Measurements from ENCODE around the gene ZNF667. TPM values are rescaled to one million over a fixed set of nuclear protein-coding genes. Genes with fewer than 3 reads are reported as not detected.

Gene ZNF667
- total RNA-seq, 4 donors from 2014 or later: 0.75 to 6.4 (median 1.0) TPM

DNA sequence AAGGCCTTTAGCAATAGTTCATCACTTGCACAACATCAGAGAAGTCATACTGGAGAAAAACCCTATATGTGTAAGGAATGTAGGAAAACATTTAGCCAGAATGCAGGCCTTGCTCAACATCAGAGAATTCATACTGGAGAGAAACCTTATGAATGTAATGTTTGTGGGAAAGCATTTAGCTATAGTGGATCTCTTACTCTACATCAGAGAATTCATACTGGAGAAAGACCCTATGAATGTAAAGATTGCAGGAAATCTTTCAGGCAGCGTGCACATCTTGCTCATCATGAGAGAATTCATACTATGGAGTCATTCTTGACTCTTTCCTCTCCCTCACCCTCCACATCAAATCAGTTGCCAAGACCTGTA is 53.2 kb downstream of the ZNF667 start:
- TF ChIP-seq POLR2A (IDR thresholded peaks at IDR 0.05) (no peak), EP300 (IDR thresholded peaks at IDR 0.05; ENCODE audit: low read depth) (no peak), POLR2AphosphoS5 (IDR thresholded peaks at IDR 0.05) (no peak)
- TF ChIP-seq, protein P1, sequence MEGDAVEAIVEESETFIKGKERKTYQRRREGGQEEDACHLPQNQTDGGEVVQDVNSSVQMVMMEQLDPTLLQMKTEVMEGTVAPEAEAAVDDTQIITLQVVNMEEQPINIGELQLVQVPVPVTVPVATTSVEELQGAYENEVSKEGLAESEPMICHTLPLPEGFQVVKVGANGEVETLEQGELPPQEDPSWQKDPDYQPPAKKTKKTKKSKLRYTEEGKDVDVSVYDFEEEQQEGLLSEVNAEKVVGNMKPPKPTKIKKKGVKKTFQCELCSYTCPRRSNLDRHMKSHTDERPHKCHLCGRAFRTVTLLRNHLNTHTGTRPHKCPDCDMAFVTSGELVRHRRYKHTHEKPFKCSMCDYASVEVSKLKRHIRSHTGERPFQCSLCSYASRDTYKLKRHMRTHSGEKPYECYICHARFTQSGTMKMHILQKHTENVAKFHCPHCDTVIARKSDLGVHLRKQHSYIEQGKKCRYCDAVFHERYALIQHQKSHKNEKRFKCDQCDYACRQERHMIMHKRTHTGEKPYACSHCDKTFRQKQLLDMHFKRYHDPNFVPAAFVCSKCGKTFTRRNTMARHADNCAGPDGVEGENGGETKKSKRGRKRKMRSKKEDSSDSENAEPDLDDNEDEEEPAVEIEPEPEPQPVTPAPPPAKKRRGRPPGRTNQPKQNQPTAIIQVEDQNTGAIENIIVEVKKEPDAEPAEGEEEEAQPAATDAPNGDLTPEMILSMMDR (IDR thresholded peaks at IDR 0.05): no peak
- 96 to 100% methylated on average over 1 of the region's 1 CpG for WGBS, 2 donors (ENCODE audit: low coverage in 1 of 2)
- Histone ChIP-seq H3K36me3 (peaks cover 0 to 55% (median 27%) of the 10 kb centered on the region in 4 donors), H3K27me3 (no peaks in the 10 kb centered on the region), H3K4me1 (no peaks in the 10 kb centered on the region), H3K4me3 (no peak overlapping the region), H3K9me3 (peaks cover 95 to 100% of the 10 kb centered on the region in 2 donors), H3K27ac (no peak overlapping the region)
- intact Hi-C loops (cut with DNase I; ENCODE audit: low total_unique reads) (no loop called here), in situ Hi-C loops (cut with MboI; ENCODE audit: low pct_ligation_motif_present in 1 of 4, low pct_unique_long_range_greater_than_20kb in 1 of 4, low sequenced_read_pairs in 3 of 4) (no loop called here)
- no peak for DNase-seq

DNA sequence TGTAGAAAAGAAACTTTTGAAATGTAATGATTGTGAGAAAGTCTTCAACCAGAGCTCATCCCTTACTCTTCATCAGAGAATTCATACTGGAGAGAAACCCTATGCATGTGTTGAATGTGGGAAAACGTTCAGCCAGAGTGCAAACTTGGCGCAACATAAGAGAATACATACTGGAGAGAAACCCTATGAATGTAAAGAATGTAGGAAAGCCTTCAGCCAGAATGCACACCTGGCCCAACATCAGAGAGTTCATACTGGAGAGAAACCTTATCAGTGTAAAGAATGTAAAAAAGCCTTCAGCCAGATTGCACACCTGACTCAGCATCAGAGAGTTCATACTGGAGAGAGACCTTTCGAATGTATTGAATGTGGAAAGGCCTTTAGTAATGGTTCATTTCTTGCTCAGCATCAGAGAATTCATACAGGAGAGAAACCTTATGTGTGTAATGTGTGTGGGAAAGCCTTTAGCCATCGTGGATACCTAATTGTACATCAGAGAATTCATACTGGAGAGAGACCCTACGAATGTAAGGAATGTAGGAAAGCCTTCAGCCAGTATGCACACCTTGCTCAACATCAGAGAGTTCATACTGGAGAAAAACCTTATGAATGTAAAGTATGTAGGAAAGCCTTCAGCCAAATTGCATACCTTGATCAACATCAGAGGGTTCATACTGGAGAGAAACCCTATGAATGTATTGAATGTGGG is 53.7 kb downstream of the ZNF667 start:
- no peak for DNase-seq
- WGBS, 2 donors (ENCODE audit: low coverage in 1 of 2): 86 to 91% methylated on average over 5 of the region's 5 CpGs
- peaks cover 95 to 100% of the 10 kb centered on the region in 2 donors for H3K9me3 ChIP-seq
- no peaks in the 10 kb centered on the region for H3K4me1 ChIP-seq
- intact Hi-C loops (cut with DNase I; ENCODE audit: low total_unique reads): no loop called here
- H3K27ac ChIP-seq: no peak overlapping the region
- TF ChIP-seq POLR2AphosphoS5 (IDR thresholded peaks at IDR 0.05): no peak
- no peak for TF ChIP-seq EP300 (IDR thresholded peaks at IDR 0.05; ENCODE audit: low read depth)
- no peak for TF ChIP-seq POLR2A (IDR thresholded peaks at IDR 0.05)
- TF ChIP-seq, protein P1 (IDR thresholded peaks at IDR 0.05): no peak
- peaks cover 0 to 59% (median 30%) of the 10 kb centered on the region in 4 donors for H3K36me3 ChIP-seq
- in situ Hi-C loops (cut with MboI; ENCODE audit: low pct_ligation_motif_present in 1 of 4, low pct_unique_long_range_greater_than_20kb in 1 of 4, low sequenced_read_pairs in 3 of 4): no loop called here
- H3K4me3 ChIP-seq: no peak overlapping the region
- no peaks in the 10 kb centered on the region for H3K27me3 ChIP-seq

GRCh38 chr19:56405062-56405461 is 72.1 kb downstream of the ZNF667 start:
- in situ Hi-C loops (cut with MboI; ENCODE audit: low pct_ligation_motif_present in 1 of 4, low pct_unique_long_range_greater_than_20kb in 1 of 4, low sequenced_read_pairs in 3 of 4) (no loop called here), intact Hi-C loops (cut with DNase I; ENCODE audit: low total_unique reads) (no loop called here)
- no peaks in the 10 kb centered on the region for H3K27me3 ChIP-seq
- no peak overlapping the region for H3K27ac ChIP-seq
- 95 to 100% methylated on average over 4 of the region's 4 CpGs for WGBS, 2 donors (ENCODE audit: low coverage in 1 of 2)
- no peak for DNase-seq
- peaks cover 4 to 11% (median 6%) of the 10 kb centered on the region in 4 donors for H3K4me1 ChIP-seq
- H3K36me3 ChIP-seq: peaks cover 2 to 35% (median 13%) of the 10 kb centered on the region in 4 donors
- TF ChIP-seq POLR2AphosphoS5 (IDR thresholded peaks at IDR 0.05) (no peak), EP300 (IDR thresholded peaks at IDR 0.05; ENCODE audit: low read depth) (no peak), POLR2A (IDR thresholded peaks at IDR 0.05) (no peak)
- TF ChIP-seq, protein P1 (IDR thresholded peaks at IDR 0.05): no peak
- H3K9me3 ChIP-seq: peaks cover 48 to 54% of the 10 kb centered on the region in 2 donors
- H3K4me3 ChIP-seq: no peak overlapping the region

DNA sequence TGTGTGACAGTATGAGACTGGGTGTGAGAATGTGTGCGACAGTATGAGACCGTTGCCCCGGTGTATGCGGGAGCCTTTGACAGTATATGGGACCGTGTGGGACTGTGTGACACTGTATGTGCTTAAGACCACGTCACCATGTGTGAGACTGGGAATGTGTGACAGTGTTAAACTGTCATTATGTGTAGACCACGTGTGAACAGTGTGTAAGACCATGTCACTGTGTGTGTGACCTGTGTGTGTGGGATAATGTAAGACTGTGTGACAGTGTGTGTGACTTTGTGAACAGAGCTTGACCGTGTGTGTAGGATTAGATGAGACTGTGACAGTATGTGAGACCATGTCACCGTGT is 72.5 kb downstream of the ZNF667 start:
- peaks cover 2 to 31% (median 11%) of the 10 kb centered on the region in 4 donors for H3K36me3 ChIP-seq
- intact Hi-C loops (cut with DNase I; ENCODE audit: low total_unique reads): no loop called here
- in situ Hi-C loops (cut with MboI; ENCODE audit: low pct_ligation_motif_present in 1 of 4, low pct_unique_long_range_greater_than_20kb in 1 of 4, low sequenced_read_pairs in 3 of 4): no loop called here
- no peak overlapping the region for H3K27ac ChIP-seq
- peaks cover 4 to 11% (median 6%) of the 10 kb centered on the region in 4 donors for H3K4me1 ChIP-seq
- H3K27me3 ChIP-seq: no peaks in the 10 kb centered on the region
- TF ChIP-seq, protein P1 (IDR thresholded peaks at IDR 0.05): no peak
- TF ChIP-seq POLR2AphosphoS5 (IDR thresholded peaks at IDR 0.05) (no peak), POLR2A (IDR thresholded peaks at IDR 0.05) (no peak), EP300 (IDR thresholded peaks at IDR 0.05; ENCODE audit: low read depth) (no peak)
- 75 to 100% methylated on average over 2 to 9 of the region's 9 CpGs for WGBS, 2 donors (ENCODE audit: low coverage in 1 of 2)
- no peak for DNase-seq
- H3K9me3 ChIP-seq: peaks cover 48 to 54% of the 10 kb centered on the region in 2 donors
- H3K4me3 ChIP-seq: peak overlapping the region; percentile 67 to 78 (median 74)
